Fibroblast of the aortic adventitia (primary cell): ENCODE measurements around the gene CFAP65. TPM values are rescaled to one million over a fixed set of nuclear protein-coding genes. Genes with fewer than 3 reads are reported as not detected.

Experiments used
- DNase-seq: peaks from one replicate; pipeline ENCODE4 v3.0.0-alpha.2; 2010; ENCODE audit warnings: low read depth
- H3K4me3 ChIP-seq: 2 replicates; pipeline ENCODE4 v1.5.1; 2011; ENCODE audit warnings: low read depth, mild to moderate bottlenecking, control low read depth, low read length, moderate library complexity
- total RNA-seq: library from RNA; depleted of rRNA; stranded (reverse); fragments of >200 nt; gene quantifications from 2 replicates; pipeline ENCODE4 v1.2.3, GENCODE V29; 2012; ENCODE audit warnings: low replicate concordance
- TF ChIP-seq, protein P1 (sequence below): IDR thresholded peaks from 2 replicates; pipeline ENCODE4 v1.5.1; 2011; ENCODE audit warnings: mild to moderate bottlenecking, low read length, control low read depth, inconsistent platforms; ENCODE audit not compliant: insufficient read depth

CFAP65 gene
- total RNA-seq, 1 donor = not detected

DNA sequence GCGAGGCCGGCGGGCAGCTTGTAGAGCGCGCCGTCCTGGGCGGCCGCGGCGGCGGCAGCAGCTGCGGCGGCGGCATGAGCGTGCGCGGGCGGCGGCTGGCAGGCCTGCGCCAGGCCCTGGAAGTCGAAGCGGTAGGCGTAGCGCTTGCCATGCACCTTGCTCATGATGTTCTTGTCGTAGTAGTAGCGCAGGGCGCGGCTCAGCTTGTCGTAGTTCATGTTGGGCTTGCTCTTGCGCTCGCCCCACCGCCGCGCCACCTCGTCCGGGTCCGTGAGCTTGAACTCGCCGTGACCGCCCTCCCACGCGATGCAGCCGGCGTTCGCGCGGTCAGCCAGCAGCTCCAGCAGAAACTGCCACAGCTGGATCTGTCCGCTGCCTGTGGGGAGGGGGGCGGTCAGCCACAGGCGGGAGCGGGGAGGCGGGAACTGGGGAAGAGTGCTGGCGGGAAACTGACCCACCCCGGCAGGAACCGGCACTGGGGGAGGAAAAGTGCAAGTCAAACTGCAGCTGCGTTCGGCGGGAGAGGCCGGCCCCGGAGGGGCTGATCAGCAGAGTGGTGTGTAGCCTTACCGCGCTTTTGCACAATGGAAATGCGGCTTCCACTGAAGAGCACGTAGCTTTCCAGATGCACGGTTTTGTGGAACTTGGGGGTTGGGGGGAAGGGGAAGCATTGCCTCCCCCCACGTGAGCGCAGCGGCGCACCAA is 59.3 kb downstream of the CFAP65 start:
- DNase-seq = no peak
- H3K4me3 ChIP-seq = no peak overlapping the region
- TF ChIP-seq, protein P1, sequence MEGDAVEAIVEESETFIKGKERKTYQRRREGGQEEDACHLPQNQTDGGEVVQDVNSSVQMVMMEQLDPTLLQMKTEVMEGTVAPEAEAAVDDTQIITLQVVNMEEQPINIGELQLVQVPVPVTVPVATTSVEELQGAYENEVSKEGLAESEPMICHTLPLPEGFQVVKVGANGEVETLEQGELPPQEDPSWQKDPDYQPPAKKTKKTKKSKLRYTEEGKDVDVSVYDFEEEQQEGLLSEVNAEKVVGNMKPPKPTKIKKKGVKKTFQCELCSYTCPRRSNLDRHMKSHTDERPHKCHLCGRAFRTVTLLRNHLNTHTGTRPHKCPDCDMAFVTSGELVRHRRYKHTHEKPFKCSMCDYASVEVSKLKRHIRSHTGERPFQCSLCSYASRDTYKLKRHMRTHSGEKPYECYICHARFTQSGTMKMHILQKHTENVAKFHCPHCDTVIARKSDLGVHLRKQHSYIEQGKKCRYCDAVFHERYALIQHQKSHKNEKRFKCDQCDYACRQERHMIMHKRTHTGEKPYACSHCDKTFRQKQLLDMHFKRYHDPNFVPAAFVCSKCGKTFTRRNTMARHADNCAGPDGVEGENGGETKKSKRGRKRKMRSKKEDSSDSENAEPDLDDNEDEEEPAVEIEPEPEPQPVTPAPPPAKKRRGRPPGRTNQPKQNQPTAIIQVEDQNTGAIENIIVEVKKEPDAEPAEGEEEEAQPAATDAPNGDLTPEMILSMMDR = no peak

DNA sequence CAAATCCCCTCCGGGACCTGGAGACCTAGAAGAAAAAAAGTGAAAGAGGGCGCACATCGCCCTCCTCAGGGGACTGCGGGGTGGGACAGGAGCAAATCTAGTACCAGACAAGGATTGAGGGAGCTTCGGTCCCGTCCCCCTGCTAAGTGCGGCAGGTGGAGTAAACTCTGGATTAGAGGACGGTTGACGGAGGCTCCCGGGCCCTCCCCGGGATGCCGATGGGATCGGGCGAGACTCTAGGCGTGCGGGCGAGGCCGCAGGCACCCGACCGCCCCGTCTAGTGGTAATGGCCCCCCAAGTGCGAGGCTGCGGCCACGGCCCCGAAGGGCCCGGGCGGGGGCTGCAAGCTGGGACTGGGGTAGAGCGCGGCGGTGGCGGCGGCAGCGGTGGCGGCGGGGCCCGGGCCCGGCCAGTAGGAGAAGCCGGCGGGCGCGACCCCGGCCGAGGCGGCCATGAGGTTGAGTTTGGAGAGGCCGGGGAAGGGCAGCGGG is 59.9 kb downstream of the CFAP65 start:
- DNase-seq = no peak
- H3K4me3 ChIP-seq = no peak overlapping the region
- TF ChIP-seq, protein P1 = no peak

DNA sequence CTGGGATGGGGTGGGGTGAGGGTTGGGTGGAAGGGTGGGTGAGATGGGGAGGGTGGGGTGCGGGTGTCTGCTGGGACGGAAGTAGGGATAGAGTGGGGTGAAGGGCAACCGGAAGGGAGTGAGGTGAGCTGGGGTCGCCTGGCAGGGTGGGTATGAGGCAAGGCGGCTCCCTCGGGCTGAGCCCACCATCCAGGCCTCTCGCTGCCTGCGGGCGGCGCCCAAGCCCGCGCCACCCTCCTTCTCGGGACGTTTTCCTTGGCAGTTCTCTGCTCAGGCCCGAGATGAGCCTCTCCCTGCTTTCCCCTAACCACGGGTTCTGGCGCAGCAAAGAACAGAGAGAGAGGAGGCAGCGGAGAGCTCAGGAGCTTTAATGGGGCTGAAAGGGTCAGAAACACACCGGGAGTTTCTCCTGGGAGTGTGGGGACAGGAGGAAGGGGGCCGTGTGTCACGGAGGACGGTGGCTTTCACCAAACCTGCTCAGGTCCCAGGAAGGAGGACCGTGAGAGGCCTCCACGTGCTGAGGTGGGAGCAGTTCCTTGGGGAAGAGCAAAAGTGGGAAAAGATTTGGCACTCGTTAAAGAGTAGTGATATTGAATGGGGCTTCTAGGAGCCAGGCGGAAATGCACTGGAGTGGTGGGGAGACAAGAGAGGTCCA is 60.5 kb downstream of the CFAP65 start:
- TF ChIP-seq, protein P1 = no peak
- no peak for DNase-seq
- no peak overlapping the region for H3K4me3 ChIP-seq

DNA sequence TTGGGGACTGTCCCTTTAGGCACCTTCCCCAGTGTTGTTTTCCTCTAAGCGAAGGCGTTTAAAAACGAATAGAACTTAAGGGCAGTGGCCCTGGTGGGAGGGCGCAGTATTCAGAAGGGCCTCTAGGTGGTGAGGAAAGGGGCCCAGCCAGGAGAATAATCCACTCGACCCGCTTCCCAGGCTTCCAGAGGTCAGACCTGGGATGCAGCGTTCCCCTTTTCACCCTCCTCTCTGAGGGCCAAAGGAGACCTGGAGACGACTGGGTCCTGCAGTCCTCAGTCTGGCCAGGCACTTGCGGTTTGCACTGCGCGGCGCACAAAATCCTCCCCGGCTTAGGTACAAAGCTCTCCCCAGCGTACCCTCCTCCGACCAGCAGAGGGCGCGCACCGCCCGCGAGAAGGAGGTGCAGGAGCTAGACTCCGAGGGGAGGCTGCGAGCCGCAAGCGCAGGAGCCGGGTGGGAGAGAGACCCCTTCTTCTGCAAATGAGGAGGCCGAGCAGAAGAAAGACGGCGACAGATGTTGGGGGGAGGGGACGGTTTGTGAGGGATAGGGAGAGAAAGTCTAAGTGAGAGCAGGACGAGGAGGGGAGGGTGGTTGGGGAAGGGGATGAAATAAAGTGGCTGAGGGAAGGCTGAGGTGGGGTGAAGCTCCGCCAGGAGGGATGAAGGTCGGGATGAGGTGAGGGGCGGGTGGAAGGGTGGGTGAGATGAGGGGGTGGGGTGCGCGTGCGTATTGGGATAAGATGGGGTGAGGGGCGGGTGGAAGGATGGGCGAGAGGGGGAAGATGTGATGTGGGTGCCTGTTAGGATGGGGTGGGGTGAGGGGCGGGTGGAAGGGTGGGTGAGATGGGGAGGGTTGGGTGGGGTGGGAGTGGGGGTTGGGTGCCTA is 61.2 kb downstream of the CFAP65 start:
- H3K4me3 ChIP-seq = peak overlapping the region; percentile 57
- DNase-seq = peak; percentile 74
- TF ChIP-seq, protein P1 = peak; percentile 84

DNA sequence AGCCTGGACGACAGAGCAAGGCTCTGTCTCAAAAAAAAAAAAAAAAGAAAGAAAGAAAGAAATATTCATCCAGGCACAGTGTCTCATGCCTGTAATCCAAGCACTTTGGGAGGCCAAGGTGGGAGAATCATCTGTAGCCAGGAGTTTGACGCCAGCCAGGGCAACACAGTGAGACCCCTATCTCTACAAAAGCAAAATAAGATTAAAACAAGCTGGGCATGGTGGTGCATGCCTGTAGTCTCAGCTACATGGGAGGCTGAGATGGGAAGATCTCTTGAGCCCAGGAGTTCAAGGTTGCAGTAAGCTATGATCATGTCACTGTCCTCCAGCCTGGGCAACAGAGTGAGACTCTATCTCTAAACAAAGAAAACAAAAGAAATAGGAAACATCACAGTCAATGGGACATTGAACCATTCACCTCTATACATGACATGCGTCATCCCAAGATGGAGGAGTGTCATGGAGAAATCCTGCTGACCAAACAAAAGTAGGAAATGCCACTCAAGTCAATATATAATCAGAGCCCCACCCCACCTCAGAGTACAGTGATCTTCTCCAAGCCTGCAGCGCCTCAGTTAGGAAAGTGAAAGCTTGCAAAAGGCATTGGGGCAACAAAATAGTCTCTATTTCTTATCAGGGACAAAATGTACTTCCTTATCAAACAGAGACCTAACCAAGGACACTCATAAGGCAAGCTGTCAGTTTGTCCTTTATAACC is 66.1 kb downstream of the CFAP65 start:
- no peak for DNase-seq
- H3K4me3 ChIP-seq = no peak overlapping the region
- TF ChIP-seq, protein P1 = no peak

DNA sequence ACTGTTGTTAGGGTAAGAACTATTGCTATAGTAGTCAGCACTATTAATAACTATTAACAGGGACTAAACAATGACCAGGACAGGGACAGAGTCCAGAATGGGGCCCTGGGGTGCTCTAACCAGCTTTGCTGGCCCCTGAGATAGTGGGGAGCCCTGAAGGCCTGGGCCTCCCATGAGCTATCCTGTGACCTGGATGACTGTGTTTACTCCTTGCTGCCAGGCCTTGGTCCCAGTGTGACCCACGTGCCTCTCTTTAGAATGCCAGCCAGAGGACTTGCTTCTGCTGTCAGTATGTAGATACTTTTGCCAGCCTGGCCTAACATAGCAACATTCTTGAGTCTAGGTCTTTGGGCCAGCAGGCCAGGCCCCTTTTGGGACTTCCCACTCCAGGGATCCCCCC is 70.4 kb downstream of the CFAP65 start:
- TF ChIP-seq, protein P1 = no peak
- DNase-seq = no peak
- H3K4me3 ChIP-seq = no peak overlapping the region
